Nephron progenitor cell (in vitro differentiated cells): ENCODE results near the gene FAM170B.
A peak's percentile ranks its signal among the peaks of the same experiment; 100 is the strongest.

Experiments used
- DNase-seq: peaks from one replicate; pipeline ENCODE4 v3.0.0; 2021
- H3K27ac Mint-ChIP-seq: 2 replicates; pipeline ENCODE4 v1.8.0; 2021; ENCODE audit warnings: mild to moderate bottlenecking, moderate library complexity, mixed read lengths
- H3K27me3 Mint-ChIP-seq: 2 replicates; pipeline ENCODE4 v1.8.0; 2021; ENCODE audit warnings: mild to moderate bottlenecking, low read depth, mixed read lengths; ENCODE audit not compliant: poor library complexity
- H3K36me3 Mint-ChIP-seq: 2 replicates; pipeline ENCODE4 v1.8.0; 2021; ENCODE audit warnings: low read depth, mixed read lengths
- H3K4me1 Mint-ChIP-seq: 2 replicates; pipeline ENCODE4 v1.8.0; 2021; ENCODE audit warnings: mixed read lengths
- H3K4me3 Mint-ChIP-seq: 2 replicates; pipeline ENCODE4 v1.8.0; 2021; ENCODE audit warnings: mild to moderate bottlenecking, moderate library complexity, mixed read lengths
- H3K9me3 Mint-ChIP-seq: 2 replicates; pipeline ENCODE4 v1.8.0; 2021; ENCODE audit warnings: mild to moderate bottlenecking, moderate library complexity, mixed read lengths
- TF ChIP-seq, protein P1 (sequence below): fragments of 200-600 bp; sonication (generic); IDR thresholded peaks from 2 replicates; pipeline ENCODE4 v1.5.0; 2021; ENCODE audit warnings: antibody characterized with exemption

FAM170B gene

GRCh38 chr10:49143249-49143648, 9.4 kb upstream of the FAM170B start:
- TF ChIP-seq, protein P1, sequence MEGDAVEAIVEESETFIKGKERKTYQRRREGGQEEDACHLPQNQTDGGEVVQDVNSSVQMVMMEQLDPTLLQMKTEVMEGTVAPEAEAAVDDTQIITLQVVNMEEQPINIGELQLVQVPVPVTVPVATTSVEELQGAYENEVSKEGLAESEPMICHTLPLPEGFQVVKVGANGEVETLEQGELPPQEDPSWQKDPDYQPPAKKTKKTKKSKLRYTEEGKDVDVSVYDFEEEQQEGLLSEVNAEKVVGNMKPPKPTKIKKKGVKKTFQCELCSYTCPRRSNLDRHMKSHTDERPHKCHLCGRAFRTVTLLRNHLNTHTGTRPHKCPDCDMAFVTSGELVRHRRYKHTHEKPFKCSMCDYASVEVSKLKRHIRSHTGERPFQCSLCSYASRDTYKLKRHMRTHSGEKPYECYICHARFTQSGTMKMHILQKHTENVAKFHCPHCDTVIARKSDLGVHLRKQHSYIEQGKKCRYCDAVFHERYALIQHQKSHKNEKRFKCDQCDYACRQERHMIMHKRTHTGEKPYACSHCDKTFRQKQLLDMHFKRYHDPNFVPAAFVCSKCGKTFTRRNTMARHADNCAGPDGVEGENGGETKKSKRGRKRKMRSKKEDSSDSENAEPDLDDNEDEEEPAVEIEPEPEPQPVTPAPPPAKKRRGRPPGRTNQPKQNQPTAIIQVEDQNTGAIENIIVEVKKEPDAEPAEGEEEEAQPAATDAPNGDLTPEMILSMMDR: no peak
- H3K9me3 Mint-ChIP-seq: peaks cover 17% of the 10 kb centered on the region
- H3K27ac Mint-ChIP-seq: no peak overlapping the region
- H3K4me3 Mint-ChIP-seq: no peak overlapping the region
- peaks cover 9% of the 10 kb centered on the region for H3K27me3 Mint-ChIP-seq
- H3K4me1 Mint-ChIP-seq: peaks cover 15% of the 10 kb centered on the region
- DNase-seq: no peak
- H3K36me3 Mint-ChIP-seq: peaks cover 2% of the 10 kb centered on the region

DNA sequence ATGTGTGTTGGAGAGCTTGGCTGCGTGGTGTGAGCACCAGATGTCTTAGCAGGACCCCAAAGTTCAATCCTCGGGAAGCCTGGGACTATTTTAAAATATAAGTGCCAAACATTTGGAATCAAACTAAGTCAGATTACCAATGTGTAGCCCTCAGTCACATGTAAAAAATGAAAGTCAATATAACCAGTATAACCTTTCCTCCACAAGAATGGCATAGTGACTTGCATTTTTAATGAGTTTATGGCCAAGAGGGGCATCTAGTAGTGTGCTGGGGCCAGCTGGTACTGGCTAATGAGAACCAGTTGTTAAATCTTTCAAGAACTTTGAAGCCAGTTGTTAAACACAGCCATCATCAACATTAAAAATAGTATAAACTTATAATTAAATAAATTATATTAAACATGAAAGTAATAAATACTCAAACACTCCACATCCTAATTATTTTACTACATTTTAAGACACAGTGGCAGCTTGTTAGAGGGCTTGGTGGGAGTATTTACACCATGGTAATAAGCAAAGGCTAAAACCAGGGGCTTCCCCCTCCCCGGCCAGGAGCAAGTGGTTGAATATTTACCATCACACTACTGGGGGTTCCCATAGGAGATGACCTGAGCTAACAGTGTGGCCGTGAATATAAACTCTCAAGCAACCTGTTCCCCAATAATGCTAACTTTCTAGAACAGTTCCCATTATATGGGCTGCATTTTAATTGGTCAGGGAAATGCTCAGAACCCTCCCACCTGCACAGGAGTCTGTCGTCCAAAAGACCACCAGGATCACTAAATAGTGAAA, 7.9 kb upstream of the FAM170B start:
- Mint-ChIP-seq H3K9me3 (peaks cover 12% of the 10 kb centered on the region), H3K4me1 (peaks cover 18% of the 10 kb centered on the region), H3K27ac (no peak overlapping the region), H3K4me3 (no peak overlapping the region), H3K36me3 (no peaks in the 10 kb centered on the region), H3K27me3 (peaks cover 9% of the 10 kb centered on the region)
- TF ChIP-seq, protein P1: no peak
- DNase-seq: no peak

DNA sequence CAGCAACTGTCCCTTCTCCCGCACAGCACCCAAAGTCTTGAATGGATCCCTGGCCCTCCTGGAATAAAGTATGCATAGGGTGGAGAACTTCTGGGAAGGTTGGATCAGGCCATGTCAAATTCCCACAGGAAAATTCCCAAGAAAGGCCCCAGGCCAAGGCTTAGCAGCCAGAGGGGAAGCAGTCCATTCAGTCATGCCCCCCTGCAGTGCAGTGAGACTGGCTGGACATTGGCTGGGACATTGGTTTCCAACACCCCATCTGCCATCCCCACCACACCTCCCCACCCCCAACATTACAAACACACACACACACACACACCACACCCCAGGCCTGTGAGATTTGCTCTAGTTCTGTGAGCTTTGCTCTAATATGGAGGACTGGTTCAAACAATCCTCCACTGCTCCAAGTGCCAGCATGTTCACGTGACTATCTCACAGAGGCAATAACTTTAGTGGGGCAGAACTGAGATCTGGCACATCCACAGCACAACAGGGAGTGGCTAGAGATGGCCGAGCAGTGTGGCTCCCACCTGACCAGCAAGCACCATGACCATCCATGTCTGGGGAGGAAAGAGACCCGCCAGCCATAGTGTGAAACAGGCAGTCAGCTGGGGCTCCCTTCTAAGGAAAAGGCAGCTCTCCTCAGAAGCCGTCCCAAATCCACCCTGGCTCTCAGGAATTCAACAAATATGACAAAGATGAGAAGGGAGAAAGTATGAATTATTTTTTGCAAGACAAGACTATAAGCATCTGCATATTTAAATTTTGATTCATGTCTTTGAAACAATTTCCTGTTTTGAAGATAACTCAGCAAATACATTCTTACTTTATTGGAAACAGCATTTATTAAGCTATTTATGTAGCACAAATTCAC, 6.7 kb upstream of the FAM170B start:
- peaks cover 14% of the 10 kb centered on the region for H3K9me3 Mint-ChIP-seq
- TF ChIP-seq, protein P1: no peak
- no peaks in the 10 kb centered on the region for H3K36me3 Mint-ChIP-seq
- H3K4me3 Mint-ChIP-seq: no peak overlapping the region
- DNase-seq: no peak
- H3K4me1 Mint-ChIP-seq: peaks cover 25% of the 10 kb centered on the region
- peak overlapping the region; percentile 50 for H3K27ac Mint-ChIP-seq
- H3K27me3 Mint-ChIP-seq: peaks cover 9% of the 10 kb centered on the region

GRCh38 chr10:49139846-49140195, 6.0 kb upstream of the FAM170B start:
- H3K36me3 Mint-ChIP-seq: no peaks in the 10 kb centered on the region
- TF ChIP-seq, protein P1: no peak
- peaks cover 32% of the 10 kb centered on the region for H3K4me1 Mint-ChIP-seq
- no peak for DNase-seq
- peaks cover 14% of the 10 kb centered on the region for H3K9me3 Mint-ChIP-seq
- H3K27me3 Mint-ChIP-seq: peaks cover 9% of the 10 kb centered on the region
- H3K27ac Mint-ChIP-seq: no peak overlapping the region
- H3K4me3 Mint-ChIP-seq: no peak overlapping the region

- Mint-ChIP-seq H3K27me3 (peaks cover 9% of the 10 kb centered on the region), H3K27ac (no peak overlapping the region), H3K9me3 (peaks cover 14% of the 10 kb centered on the region), H3K4me3 (no peak overlapping the region), H3K4me1 (peaks cover 38% of the 10 kb centered on the region), H3K36me3 (no peaks in the 10 kb centered on the region)
- DNase-seq: no peak
- TF ChIP-seq, protein P1: no peak
Measured at GRCh38 chr10:49139028-49139845, 5.4 kb upstream of the FAM170B start.
